GM21360 (cell line): ENCODE results near the gene ABHD17C.

Experiments
- ATAC-seq: cut with Tn5 transposase; IDR thresholded peaks from one replicate; pipeline ENCODE4 v1.9.1; 2021; ENCODE audit warnings: mild to moderate bottlenecking, moderate library complexity; ENCODE audit not compliant: unreplicated experiment

Gene ABHD17C

GRCh38 chr15:80727596-80727995, 32.5 kb downstream of the ABHD17C start:
- ATAC-seq: no peak

DNA sequence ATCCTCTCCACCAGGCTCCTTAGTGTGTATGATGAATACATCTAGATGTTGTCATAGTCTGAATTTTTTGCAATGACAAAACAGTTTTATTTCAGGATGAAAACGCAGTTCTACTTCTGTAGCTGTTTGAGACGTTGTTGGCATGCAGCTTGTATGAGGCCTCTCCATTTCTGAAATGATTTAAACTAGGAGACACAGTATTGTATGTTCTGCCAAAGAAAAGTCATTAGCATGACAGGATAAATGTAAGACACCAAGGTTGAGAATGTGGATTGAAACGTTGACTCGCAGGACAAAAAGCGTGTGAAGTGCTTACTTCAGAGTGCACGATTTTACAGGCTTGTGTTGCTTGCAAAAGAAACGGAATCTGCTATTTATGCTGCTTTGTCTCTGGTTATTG, 35.3 kb downstream of the ABHD17C start:
- no peak for ATAC-seq

DNA sequence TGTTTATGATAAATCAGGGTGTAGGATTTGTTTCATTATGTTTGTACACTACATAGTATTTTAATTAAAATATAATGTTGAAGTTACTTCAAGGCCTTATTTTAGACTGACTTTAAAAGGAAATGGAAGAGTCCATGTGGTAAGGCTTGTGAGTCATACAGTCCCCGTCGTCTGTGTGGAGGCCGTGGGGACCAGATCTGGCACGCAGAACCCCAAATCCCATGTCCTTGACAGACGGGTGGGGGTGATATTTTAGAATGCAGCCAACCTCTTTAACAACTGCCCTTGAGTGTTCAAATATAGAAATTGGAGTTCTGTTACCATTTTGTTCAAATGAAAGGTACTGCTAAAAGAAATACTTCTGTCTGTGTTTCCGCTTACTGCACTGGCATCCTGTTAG, 35.8 kb downstream of the ABHD17C start:
- ATAC-seq: no peak

- ATAC-seq: no peak
Measured at GRCh38 chr15:80732167-80732566, 37.1 kb downstream of the ABHD17C start.

DNA sequence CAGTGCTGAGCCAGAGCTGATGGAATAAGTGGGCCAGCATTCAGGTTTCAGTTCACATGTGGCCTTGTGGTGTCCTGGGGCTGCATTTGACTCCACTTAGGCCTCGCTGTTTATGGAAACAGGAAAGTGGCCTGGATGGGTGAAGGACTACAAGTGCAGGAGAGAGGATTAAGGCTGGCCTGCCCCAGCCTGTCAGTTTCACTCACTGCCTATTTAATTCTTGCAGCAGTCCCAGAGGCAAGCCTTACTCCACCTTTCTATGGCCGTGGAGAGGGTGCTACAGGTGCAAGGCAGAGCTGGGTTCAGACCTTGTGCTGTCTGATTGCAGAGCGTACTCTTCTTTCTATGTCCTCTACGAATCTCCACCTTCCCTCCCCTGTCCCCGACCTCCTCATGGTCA, 37.7 kb downstream of the ABHD17C start:
- ATAC-seq: no peak

DNA sequence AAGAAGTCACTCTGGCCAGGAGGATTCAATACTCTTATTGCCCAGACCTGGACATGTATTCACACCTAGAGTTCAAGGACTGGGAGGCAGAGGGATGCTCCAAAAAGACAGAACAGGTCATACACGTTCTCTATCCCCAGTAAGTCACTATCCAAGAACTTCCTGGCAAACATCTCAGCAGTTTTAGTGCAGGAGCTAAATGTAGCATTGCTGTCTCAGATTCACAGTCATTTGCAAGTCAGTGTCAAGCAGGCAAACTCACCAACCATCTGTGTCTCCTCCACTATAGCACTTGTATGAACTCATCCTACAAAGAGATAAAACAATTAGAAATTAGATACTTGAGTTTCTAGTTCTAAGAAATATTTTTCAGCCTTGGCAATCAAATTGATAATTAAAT, 38.4 kb downstream of the ABHD17C start:
- ATAC-seq: no peak

- no peak for ATAC-seq
Measured at GRCh38 chr15:80735344-80735743, 40.2 kb downstream of the ABHD17C start.

DNA sequence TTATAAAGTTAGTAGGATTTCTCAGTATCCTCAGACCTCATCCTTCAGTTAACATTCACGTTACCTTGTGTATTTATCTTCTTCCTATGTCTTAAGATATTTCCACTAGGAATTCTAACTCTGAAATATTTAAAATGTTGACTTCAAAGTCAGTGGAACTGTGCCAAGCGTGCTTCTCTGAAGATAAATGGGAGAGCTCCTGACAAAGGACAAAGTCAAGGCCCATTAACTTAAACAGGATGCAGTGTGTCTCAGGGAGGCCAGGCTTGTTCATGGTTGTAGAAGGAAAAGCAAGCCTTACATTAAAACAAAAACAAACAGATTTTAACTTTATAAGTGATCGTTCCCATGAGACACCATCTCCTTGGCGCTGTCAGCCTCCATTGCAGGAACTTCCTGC, 41.5 kb downstream of the ABHD17C start:
- ATAC-seq: no peak

- ATAC-seq: no peak
Measured at GRCh38 chr15:80739919-80740318, 44.8 kb downstream of the ABHD17C start.

GRCh38 chr15:80742081-80742480, 47.0 kb downstream of the ABHD17C start:
- ATAC-seq: no peak

DNA sequence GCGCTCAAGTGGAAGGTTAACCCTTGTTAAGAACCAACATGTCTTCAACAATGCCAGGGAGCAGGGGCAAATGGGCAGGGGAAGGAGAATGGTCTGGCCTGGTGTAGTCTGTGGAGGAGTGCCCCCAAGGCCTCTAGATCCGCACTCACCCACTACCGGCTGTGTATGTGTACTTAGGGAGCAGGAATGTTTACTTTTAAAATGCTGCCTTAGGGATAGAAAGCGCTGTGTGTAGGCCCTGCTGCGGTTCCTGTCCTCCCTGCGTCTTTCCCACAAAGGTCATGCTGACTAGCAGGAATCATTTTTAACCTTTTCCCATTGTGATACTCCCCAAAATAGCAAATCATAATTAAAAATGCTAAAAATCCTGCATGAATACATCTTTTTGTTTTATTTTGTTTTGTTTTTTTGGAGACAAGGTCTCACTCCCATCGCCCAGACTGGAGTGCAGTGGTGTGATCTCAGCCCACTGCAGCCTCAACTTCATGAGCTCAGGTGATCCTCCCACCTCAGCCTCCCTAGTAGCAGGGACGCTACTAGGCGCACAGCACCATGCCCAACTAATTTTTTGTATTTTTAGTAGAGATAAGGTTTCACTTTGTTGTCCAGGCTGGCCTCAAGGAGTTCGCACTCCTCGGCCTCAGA, 48.2 kb downstream of the ABHD17C start:
- ATAC-seq: no peak

DNA sequence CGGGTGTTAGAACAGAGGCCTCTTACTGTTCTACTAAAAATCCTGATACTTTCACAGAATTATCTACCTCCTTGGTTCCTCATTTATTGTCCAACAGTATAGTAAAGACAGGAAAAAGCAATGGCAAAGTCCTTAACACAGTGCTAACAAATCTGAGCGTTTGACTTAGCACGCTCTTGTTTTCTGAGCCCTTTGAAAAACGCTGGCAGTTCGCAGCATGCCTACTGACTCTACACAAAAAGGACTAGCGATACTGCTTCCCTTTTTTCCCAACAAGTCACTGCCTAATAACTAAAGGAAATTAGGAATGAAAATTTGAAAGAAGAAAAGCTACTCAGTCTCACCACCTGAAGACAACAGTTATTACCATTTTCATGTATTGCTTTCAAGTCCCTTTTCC, 49.3 kb downstream of the ABHD17C start:
- ATAC-seq: no peak

DNA sequence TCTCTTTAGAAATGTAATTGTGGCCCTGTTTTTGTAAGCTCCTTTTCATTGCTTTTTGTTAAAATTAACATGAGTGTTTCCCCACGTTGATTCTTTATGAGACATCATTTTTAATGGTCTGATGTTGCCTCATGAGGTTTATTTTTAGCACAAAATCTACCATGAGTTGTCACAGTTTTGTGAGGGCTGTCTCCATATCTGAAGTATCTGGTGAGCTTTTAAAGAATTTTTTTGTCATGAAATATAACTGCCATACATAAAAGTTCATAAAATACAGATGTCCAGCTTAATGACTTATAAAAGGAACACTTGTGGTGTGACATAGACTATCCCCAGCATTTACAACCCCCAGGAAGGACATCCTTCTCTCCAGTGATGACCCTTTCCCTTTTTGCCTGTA, 49.7 kb downstream of the ABHD17C start:
- ATAC-seq: no peak

GRCh38 chr15:80745888-80746287, 50.8 kb downstream of the ABHD17C start:
- no peak for ATAC-seq

DNA sequence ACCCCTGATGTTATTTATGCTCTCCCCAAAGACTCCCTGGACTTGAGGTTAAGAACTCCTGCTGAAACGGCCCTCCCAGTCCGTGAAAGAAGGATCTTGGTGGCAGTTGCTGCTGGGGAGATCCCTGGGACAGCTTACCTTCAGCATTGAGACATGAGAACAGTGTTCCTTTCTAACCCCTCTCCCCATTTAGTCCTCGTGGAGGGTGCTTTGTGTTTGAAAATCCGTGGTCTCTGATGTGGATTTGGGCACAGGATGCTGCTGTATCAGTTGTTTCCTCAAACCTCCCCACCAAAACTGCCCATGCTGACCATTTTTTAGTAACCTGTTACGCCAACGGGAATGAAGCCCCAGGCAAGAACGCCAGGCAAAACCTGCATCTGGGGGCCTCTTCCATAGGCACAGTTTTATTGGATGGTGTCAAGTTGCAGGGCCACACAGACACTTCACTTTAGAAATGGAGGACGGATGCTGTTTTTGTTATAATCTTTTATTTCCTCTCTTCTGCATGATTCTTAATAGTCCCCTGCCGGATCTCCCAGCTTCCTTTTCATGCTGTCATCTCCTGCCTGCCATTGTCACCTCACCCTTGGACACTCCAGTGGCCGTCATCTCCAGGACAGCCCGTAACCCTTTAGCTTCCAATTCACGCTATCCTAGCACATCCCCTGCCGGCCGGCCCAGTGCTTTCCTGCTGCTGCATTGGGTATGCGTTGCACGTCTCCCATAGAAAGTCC, 52.4 kb downstream of the ABHD17C start:
- ATAC-seq: no peak

DNA sequence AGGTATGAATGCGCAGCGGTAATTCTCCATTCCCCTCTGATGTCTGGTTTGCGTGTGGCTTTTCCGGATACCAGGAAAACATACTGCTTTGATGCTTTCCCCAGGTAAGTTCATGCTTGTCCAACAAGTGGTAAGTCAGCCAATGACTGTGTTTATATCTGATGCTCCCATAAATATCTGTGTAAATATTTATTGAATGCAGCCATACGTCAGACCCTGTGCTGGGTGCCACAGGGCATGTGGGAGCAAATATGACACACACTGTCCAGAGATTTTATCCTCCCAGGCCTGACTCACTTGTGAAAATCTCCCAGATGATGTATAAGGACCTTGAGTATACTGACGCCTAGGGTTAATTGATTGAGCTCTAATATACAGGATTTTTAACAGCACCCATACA, 54.5 kb downstream of the ABHD17C start:
- ATAC-seq: no peak

DNA sequence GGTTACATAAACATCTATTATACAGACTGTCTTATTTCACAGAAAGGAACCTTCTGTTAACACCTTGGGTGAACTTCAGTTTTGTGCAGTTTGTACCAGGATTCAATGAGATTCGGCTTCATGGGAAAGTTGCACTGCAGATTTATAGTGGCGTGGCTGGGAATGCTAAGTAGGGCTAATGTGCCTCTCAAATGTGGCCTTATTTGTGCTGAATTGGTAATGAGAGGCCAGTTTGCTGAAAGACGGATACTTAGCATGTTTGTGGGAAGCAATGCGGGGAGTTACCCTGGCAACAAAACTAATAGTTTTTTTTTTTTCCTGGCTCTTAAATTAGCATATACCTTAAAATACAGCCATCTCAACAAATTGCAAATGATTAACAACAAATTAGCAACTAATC, 55.5 kb downstream of the ABHD17C start:
- no peak for ATAC-seq

GRCh38 chr15:80752204-80752603, 57.1 kb downstream of the ABHD17C start:
- ATAC-seq: no peak

GRCh38 chr15:80753161-80753560, 58.1 kb downstream of the ABHD17C start:
- ATAC-seq: no peak

GRCh38 chr15:80754014-80754413, 58.9 kb downstream of the ABHD17C start:
- no peak for ATAC-seq

- ATAC-seq: no peak
Measured at GRCh38 chr15:80755885-80756284, 60.8 kb downstream of the ABHD17C start.

DNA sequence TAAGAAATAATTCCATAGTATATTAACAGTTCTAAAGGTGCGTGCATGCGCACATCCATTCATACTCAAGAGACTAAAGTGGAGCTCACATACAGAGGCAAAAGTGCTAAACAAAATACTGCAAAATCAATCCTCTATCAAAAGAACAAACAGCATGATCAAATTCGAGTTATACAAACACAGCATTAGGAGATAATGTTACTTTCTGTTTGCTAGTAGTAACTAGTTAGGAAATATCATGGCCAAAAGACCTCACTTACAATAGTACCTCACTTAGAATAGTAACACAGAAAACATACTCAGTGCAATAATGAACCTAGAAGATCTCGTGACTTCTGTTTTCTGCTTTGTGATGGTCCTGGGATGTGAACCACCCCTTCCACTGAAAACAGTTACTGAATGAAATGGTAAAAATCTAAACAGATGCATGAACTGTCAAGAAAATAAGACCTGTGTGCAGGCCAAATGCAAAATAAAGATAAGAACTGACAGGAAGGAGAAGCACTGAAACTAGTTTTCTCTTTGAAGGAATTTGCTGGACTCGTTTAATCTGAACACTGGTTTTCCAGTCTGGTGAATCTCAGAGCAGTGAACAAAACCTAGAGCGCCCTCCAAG, 63.1 kb downstream of the ABHD17C start:
- no peak for ATAC-seq
